Thymus (tissue), 11 donors: ENCODE measurements around the gene DNAJC28. TPM values are rescaled to one million over a fixed set of nuclear protein-coding genes. Genes with fewer than 3 reads are reported as not detected.

Source experiments
- DNase-seq, 9 donors: peaks; one replicate each; pipeline ENCODE4 v3.0.0-alpha.2; 2013; ENCODE audit warnings: low spot score in 9 of 9, low read depth in 6 of 9, missing footprints in 1 of 9
- H3K27ac ChIP-seq, 2 donors: one replicate each; pipeline ENCODE4 v1.5.1; 2013; ENCODE audit warnings: control low read depth in 1 of 2, low read depth in 1 of 2, low read length in 1 of 2, mild to moderate bottlenecking in 1 of 2, moderate library complexity in 1 of 2
- H3K27me3 ChIP-seq, 2 donors: one replicate each; pipeline ENCODE4 v1.5.1; 2013; ENCODE audit warnings: low read length in 1 of 2; ENCODE audit not compliant: control insufficient read depth in 2 of 2, insufficient read depth in 1 of 2
- H3K36me3 ChIP-seq, 2 donors: one replicate each; pipeline ENCODE4 v1.5.1; 2013; ENCODE audit warnings: low read length in 1 of 2, mild to moderate bottlenecking in 1 of 2, moderate library complexity in 1 of 2; ENCODE audit not compliant: control insufficient read depth in 2 of 2, insufficient read depth in 2 of 2
- H3K4me1 ChIP-seq, 2 donors: one replicate each; pipeline ENCODE4 v1.5.1; 2013; ENCODE audit warnings: low read length in 2 of 2; ENCODE audit not compliant: control insufficient read depth in 2 of 2, insufficient read depth in 2 of 2
- H3K4me3 ChIP-seq, 2 donors: one replicate each; pipeline ENCODE4 v1.5.1; 2013; ENCODE audit warnings: low read length in 2 of 2, control low read depth in 1 of 2, mild to moderate bottlenecking in 1 of 2
- H3K9me3 ChIP-seq, 2 donors: one replicate each; pipeline ENCODE4 v1.5.1; 2013; ENCODE audit warnings: low read length in 1 of 2, mild to moderate bottlenecking in 1 of 2; ENCODE audit not compliant: control insufficient read depth in 2 of 2, insufficient read depth in 1 of 2
- WGBS: extraction: QIAGEN DNeasy Blood & Tissue Kit; methylation state at CpG from one replicate; pipeline ENCODE4 v1.1.7; 2013; 5-methylcytosine and 5-hydroxymethylcytosine counted together
- polyA plus RNA-seq: library from polyadenylated mRNA; stranded (reverse); fragments of 200-250 nt; gene quantifications from one replicate; pipeline ENCODE4 v1.2.3, GENCODE V29; 2013
- total RNA-seq: library from RNA; stranded (reverse); fragments of 120-200 nt; gene quantifications from one replicate; pipeline ENCODE4 v1.2.4, GENCODE V29; 2013
- donor health status: healthy.

DNAJC28 gene
- total and polyA plus RNA-seq, 2 donors = 1.2 to 3.9 TPM

- H3K27me3 ChIP-seq = no peaks in the 10 kb centered on the region
- H3K4me3 ChIP-seq = no peak overlapping the region
- WGBS = 98% methylated on average over 2 of the region's 2 CpGs
- H3K27ac ChIP-seq = no peak overlapping the region
- H3K9me3 ChIP-seq = no peaks in the 10 kb centered on the region
- no peak for DNase-seq
- H3K4me1 ChIP-seq = peaks cover 2 to 8% of the 10 kb centered on the region in 2 donors
- no peaks in the 10 kb centered on the region for H3K36me3 ChIP-seq
Observed at GRCh38 chr21:33492571-33492970, 1.1 kb upstream of the DNAJC28 start.

DNA sequence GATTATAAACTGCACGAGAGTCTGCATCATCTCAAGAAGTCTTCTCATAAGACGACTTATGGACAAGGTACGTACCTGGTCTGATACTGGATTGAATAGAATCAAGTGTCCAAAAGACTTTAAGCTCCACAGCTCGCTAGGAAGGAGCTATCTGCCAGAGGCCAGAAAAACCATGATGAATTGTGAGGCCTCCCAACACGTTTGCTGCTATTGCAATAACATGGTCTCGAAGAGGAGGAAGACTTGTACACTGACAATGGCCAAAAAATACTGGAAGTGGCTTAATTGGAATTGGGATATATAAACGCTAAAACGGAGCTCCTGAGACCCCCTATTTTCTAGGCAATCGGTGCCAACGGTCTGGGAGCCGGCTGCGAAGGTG lies 534 bp downstream of the DNAJC28 start:
- Histone ChIP-seq H3K9me3 (no peaks in the 10 kb centered on the region), H3K4me3 (peak overlapping the region; percentile 66 to 90), H3K4me1 (peaks cover 2 to 8% of the 10 kb centered on the region in 2 donors), H3K27ac (peak overlapping the region in 1 of 2 donors; percentile 83), H3K27me3 (no peaks in the 10 kb centered on the region), H3K36me3 (no peaks in the 10 kb centered on the region)
- DNase-seq = peak in 1 of 9 donors; percentile 14
- WGBS = 21% methylated on average over 12 of the region's 12 CpGs

DNA sequence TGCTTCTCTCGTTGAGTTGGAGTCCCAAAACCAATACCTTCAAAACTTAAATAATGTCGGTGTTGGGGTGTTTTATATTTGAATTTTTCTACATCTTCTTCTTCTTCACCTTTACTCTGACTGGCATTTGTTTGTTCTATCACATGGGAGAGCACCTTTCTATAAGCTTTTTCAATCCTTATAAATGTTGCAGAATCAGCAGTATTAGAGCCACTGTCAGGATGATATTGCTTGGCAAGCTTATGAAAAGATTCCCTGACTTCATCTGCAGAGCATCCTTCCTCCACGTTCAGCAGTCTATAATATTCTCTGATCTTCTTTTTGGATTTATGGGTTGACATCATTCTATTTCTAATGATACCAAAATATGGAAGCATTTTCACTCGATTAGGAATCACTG lies 2.6 kb downstream of the DNAJC28 start:
- 97% methylated on average over 4 of the region's 4 CpGs for WGBS
- H3K4me3 ChIP-seq = no peak overlapping the region

GRCh38 chr21:33487996-33488395 lies 3.5 kb downstream of the DNAJC28 start:
- Histone ChIP-seq H3K4me3 (no peak overlapping the region), H3K36me3 (no peaks in the 10 kb centered on the region), H3K27ac (no peak overlapping the region), H3K9me3 (no peaks in the 10 kb centered on the region), H3K4me1 (peaks cover 2 to 8% of the 10 kb centered on the region in 2 donors), H3K27me3 (no peaks in the 10 kb centered on the region)
- DNase-seq = no peak
- WGBS = 97% methylated on average over 5 of the region's 5 CpGs

More for the DNA sequence above, 2.6 kb downstream of the DNAJC28 start:
- H3K9me3 ChIP-seq = no peaks in the 10 kb centered on the region
- H3K36me3 ChIP-seq = no peaks in the 10 kb centered on the region
- no peak overlapping the region for H3K27ac ChIP-seq
- no peak for DNase-seq
- no peaks in the 10 kb centered on the region for H3K27me3 ChIP-seq
- H3K4me1 ChIP-seq = peaks cover 2 to 8% of the 10 kb centered on the region in 2 donors

DNA sequence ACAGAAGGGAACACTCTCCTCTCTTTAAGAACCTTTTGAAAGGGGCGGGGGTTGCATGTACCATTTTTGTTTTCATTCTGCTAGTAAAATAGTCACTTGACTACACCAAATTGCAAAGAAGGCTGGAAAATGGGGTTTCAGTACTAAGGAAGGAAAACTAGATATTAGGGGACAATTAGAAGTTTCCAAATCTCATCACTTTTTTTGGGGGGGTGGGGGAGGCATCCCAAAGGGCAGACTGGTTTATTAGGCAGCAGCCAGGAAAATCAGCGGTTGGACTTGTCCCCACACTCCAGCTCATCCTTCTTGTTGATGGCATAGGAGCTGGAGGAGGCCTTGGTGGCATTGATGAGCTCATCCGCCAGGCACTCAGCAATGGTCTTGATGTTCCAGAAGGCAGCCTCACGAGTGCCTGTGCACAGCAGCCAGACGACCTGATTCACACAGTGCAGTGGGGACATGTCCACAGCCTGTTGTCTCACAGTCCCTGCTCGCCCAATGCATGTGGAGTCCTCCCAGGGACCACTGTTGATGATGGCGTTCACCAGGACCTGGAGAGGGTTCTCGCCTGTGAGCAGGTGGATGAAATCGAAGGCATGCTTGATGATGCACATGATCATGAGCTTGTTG lies 10.1 kb downstream of the DNAJC28 start:
- WGBS = 96% methylated on average over 9 of the region's 9 CpGs
- no peak overlapping the region for H3K4me3 ChIP-seq
- H3K9me3 ChIP-seq = no peaks in the 10 kb centered on the region
- no peak for DNase-seq
- H3K4me1 ChIP-seq = peaks cover 8 to 14% of the 10 kb centered on the region in 2 donors
- no peaks in the 10 kb centered on the region for H3K36me3 ChIP-seq
- no peak overlapping the region for H3K27ac ChIP-seq
- no peaks in the 10 kb centered on the region for H3K27me3 ChIP-seq

GRCh38 chr21:33480481-33481103 lies 10.9 kb downstream of the DNAJC28 start:
- no peak for DNase-seq
- Histone ChIP-seq H3K27ac (peak overlapping the region; percentile 75 to 83), H3K9me3 (no peaks in the 10 kb centered on the region), H3K4me3 (peak overlapping the region; percentile 71 to 91), H3K4me1 (peaks cover 8 to 14% of the 10 kb centered on the region in 2 donors), H3K36me3 (no peaks in the 10 kb centered on the region), H3K27me3 (no peaks in the 10 kb centered on the region)
- WGBS = 38% methylated on average over 17 of the region's 17 CpGs

DNA sequence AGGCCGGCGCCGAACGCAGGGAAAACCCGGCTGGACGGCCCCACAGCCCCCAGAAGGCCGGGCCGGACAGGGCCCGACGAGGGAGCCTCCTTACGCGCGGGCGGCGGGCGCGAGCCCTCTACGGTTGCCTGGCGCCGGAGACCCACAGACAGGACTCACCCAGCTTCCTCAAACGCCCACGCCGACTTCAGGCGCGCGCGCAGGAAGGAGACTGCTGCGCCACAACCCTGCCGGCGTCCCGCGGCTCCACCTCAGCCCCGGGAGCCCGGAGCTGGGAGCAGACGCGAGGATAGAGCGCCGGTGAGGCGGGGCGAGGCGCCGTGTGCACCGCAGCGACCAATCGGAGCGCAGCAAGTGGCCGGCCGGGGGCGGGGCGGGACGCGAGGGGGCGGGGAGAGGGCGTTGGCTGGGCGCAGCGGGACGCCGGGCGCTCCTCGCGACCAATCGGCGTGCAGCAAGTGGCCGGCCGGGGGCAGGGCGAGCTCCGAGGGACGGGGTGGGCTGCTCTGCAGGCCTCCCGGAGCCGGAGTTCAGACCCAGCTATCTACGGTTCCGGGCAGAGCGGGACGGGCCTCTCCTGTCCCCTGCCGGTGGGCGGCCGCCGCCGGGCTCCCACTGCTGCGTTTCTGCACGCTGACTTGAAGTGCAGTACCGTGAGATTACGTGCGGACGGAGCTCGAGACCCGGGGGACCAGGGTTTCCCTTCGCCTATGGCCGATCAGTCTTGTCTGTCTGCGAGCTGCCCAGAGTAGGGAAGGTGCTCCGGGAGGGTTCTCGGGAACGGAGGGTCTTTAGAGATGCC lies 11.6 kb downstream of the DNAJC28 start, which contains the start of gene TMEM50B:
Gene TMEM50B, minus strand, starts transcription at position 296 of the 802 bp plus-strand sequence. CDS start 11,089 bp downstream, outside the sequence.
- Histone ChIP-seq H3K4me3 (peak within 1 kb of the TSS; percentile 71 to 91), H3K4me1 (peaks cover 8 to 14% of the 10 kb centered on the region in 2 donors), H3K27me3 (no peaks in the 10 kb centered on the region), H3K27ac (peak within 1 kb of the TSS; percentile 80 to 94), H3K36me3 (no peaks in the 10 kb centered on the region), H3K9me3 (no peaks in the 10 kb centered on the region)
- DNase-seq = peak; percentile 74 to 97 (median 91)
- WGBS = under 1% methylated on average over 93 of the region's 93 CpGs

DNA sequence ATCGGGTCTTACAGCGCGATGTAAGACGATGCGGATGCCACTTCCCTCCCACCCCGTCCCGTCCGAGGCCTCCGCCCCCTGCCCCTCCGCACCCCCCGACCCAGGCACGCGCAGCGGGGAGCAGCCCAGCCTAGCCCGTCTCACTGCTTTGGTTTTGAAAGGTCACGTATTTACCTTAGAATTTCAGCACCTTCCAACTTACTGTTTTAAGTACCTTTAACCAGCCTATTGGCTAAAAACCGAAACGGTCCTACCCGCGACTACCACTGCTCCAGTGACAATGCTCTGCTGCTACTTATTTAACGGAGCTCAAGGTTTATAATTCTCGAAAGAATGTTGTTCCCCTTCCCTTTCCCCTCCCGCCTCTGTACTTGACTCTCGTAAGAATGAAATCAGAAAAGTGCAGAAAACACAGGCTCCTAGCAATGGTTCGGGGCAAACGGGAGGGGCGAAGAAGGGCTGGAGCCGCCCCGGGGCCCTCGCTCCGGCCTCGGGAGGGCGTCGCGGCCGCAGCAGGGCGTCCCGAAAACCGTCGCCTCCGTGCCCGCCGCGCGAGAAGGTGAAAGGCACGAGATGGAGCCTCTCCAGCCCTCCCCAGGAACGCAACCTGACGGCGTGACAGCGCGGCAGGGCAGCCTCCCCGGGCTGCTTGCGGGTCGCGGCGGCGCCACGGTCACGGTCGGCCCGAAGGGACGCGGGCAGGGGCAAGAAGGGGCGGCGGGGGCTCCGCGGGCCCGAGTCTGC lies 12.4 kb downstream of the DNAJC28 start:
- no peaks in the 10 kb centered on the region for H3K27me3 ChIP-seq
- under 1% methylated on average over 68 of the region's 68 CpGs for WGBS
- H3K27ac ChIP-seq = peak overlapping the region; percentile 80 to 94
- H3K9me3 ChIP-seq = no peaks in the 10 kb centered on the region
- DNase-seq = peak in 7 of 9 donors; percentile 14 to 60 (median 26)
- H3K4me1 ChIP-seq = peaks cover 8 to 14% of the 10 kb centered on the region in 2 donors
- H3K36me3 ChIP-seq = no peaks in the 10 kb centered on the region
- peak overlapping the region; percentile 69 to 91 for H3K4me3 ChIP-seq
